CD14-positive monocyte (primary cell): ENCODE data around the gene PAPPA2. TPM values are rescaled to one million over a fixed set of nuclear protein-coding genes. Genes with fewer than 3 reads are reported as not detected.

Experiments
- DNase-seq, 3 donors: peaks; one replicate each; pipeline ENCODE4 v3.0.0-alpha.2; 2011 to 2022
- H2AFZ ChIP-seq: 2 replicates; pipeline ENCODE4 v1.6.0; 2012; ENCODE audit warnings: mild to moderate bottlenecking, low read depth, low read length, inconsistent platforms; ENCODE audit not compliant: insufficient read depth, poor library complexity, severe bottlenecking
- H3K27ac ChIP-seq, 2 donors: 1 replicate in 1 of 2; 2 replicates in 1 of 2; pipeline ENCODE4 v1.5.1; 2012 to 2013; ENCODE audit warnings: low read length in 2 of 2, control low read depth in 1 of 2, inconsistent platforms in 1 of 2, low read depth in 1 of 2, mild to moderate bottlenecking in 1 of 2
- H3K27me3 ChIP-seq, 2 donors: one replicate each; pipeline versions ENCODE4 v1.6.0 to v1.6.1; 2011 to 2013; ENCODE audit warnings: low read length in 2 of 2; ENCODE audit not compliant: control insufficient read depth in 2 of 2, insufficient read depth in 2 of 2
- H3K36me3 ChIP-seq, 2 donors: replicated peaks in 1 of 2; 1 replicate in 1 of 2; 2 replicates in 1 of 2; pipeline versions ENCODE4 v1.5.1 to v1.6.1; 2012 to 2013; ENCODE audit warnings: low read length in 2 of 2, control low read depth in 1 of 2, inconsistent platforms in 1 of 2, mild to moderate bottlenecking in 1 of 2; ENCODE audit not compliant: insufficient read depth in 2 of 2, control insufficient read depth in 1 of 2
- H3K4me1 ChIP-seq, 2 donors: 1 replicate in 1 of 2; 2 replicates in 1 of 2; pipeline versions ENCODE4 v1.5.1 to v1.6.1; 2012 to 2013; ENCODE audit warnings: low read length in 2 of 2, control low read depth in 1 of 2, inconsistent platforms in 1 of 2, mild to moderate bottlenecking in 1 of 2, moderate library complexity in 1 of 2; ENCODE audit not compliant: insufficient read depth in 2 of 2, control insufficient read depth in 1 of 2
- H3K4me2 ChIP-seq: replicated peaks from 2 replicates; pipeline ENCODE3; 2012; ENCODE audit warnings: low read length, moderate library complexity, mild to moderate bottlenecking; ENCODE audit not compliant: poor library complexity, severe bottlenecking; ENCODE audit errors: extremely low read depth
- H3K4me3 ChIP-seq, 3 experiments: fragments of 200-600 bp in 1 of 3; sonication (generic) in 1 of 3; replicated peaks in 1 of 3; 1 replicate in 2 of 3; 2 replicates in 1 of 3; pipeline ENCODE4 v1.5.1; 2011 to 2013; ENCODE audit warnings: low read length in 3 of 3, mild to moderate bottlenecking in 3 of 3, control low read depth in 2 of 3, low read depth in 2 of 3, inconsistent platforms in 1 of 3, moderate library complexity in 1 of 3
- H3K79me2 ChIP-seq: 2 replicates; pipeline ENCODE4 v1.6.0; 2012; ENCODE audit warnings: mild to moderate bottlenecking, control low read depth, inconsistent platforms, low read length, moderate library complexity; ENCODE audit not compliant: insufficient read depth
- H3K9ac ChIP-seq: 2 replicates; pipeline ENCODE4 v1.6.0; 2017; ENCODE audit warnings: low read length, mild to moderate bottlenecking; ENCODE audit not compliant: insufficient read depth, poor library complexity, severe bottlenecking
- H3K9me3 ChIP-seq, 2 donors: replicated peaks in 1 of 2; 1 replicate in 1 of 2; 2 replicates in 1 of 2; pipeline versions ENCODE4 v1.5.1 to v1.6.1; 2012 to 2013; ENCODE audit warnings: low read length in 2 of 2, control low read depth in 1 of 2; ENCODE audit not compliant: control insufficient read depth in 1 of 2, insufficient read depth in 1 of 2
- H4K20me1 ChIP-seq: 2 replicates; pipeline ENCODE4 v1.6.0; 2012; ENCODE audit warnings: mild to moderate bottlenecking, low read length, control low read depth, moderate library complexity; ENCODE audit not compliant: insufficient read depth
- H3K27ac Mint-ChIP-seq, 7 donors: one replicate each; pipeline ENCODE4 v1.8.0; 2020; ENCODE audit warnings: mild to moderate bottlenecking in 7 of 7, mixed read lengths in 7 of 7, moderate library complexity in 6 of 7, inconsistent platforms in 2 of 7
- H3K27me3 Mint-ChIP-seq, 3 donors: one replicate each; pipeline ENCODE4 v1.8.0; 2021 to 2022; ENCODE audit warnings: low read depth in 3 of 3, mild to moderate bottlenecking in 3 of 3, mixed read lengths in 3 of 3, moderate library complexity in 3 of 3, inconsistent platforms in 1 of 3
- H3K36me3 Mint-ChIP-seq, 2 donors: one replicate each; pipeline ENCODE4 v1.8.0; 2020; ENCODE audit warnings: mixed read lengths in 2 of 2, inconsistent platforms in 1 of 2, mild to moderate bottlenecking in 1 of 2
- H3K4me1 Mint-ChIP-seq: one replicate; pipeline ENCODE4 v1.8.0; 2020; ENCODE audit warnings: mild to moderate bottlenecking, mixed read lengths
- H3K4me3 Mint-ChIP-seq, 2 donors: one replicate each; pipeline ENCODE4 v1.8.0; 2020; ENCODE audit warnings: mild to moderate bottlenecking in 2 of 2, mixed read lengths in 2 of 2, moderate library complexity in 1 of 2
- H3K9me3 Mint-ChIP-seq, 7 donors: one replicate each; pipeline ENCODE4 v1.8.0; 2020 to 2022; ENCODE audit warnings: mixed read lengths in 7 of 7, mild to moderate bottlenecking in 6 of 7, moderate library complexity in 6 of 7, inconsistent platforms in 2 of 7
- CTCF ChIP-seq: fragments of 200-600 bp; IDR thresholded peaks from one replicate; pipeline ENCODE4 v1.8.0; 2022; ENCODE audit warnings: antibody characterized with exemption, mild to moderate bottlenecking
- WGBS: methylation state at CpG from one replicate; pipeline ENCODE4 v1.1.5; 2013; ENCODE audit warnings: missing lambda C conversion rate; ENCODE audit not compliant: insufficient coverage; 5-methylcytosine and 5-hydroxymethylcytosine counted together
- intact Hi-C, 2 donors: fragments of 100-400 bp; cut with micrococcal nuclease; formaldehyde crosslinking; loops; one replicate each; pipeline versions ENCODE4 v1.15.0 to v1.15.1; 2023
- polyA plus RNA-seq, 3 donors: library from polyadenylated mRNA; depleted of rRNA in 1 of 3; unstranded in 2 of 3; stranded (reverse) in 1 of 3; fragments of 300-500 nt in 2 of 3; fragments of >200 nt in 1 of 3; fragmentation: Illumina TruSeq in 2 of 3; gene quantifications; 1 replicate in 2 of 3; 2 replicates in 1 of 3; pipeline ENCODE4 v1.2.3, GENCODE V29; 2012 to 2021

PAPPA2 gene
- polyA plus RNA-seq, 3 donors: not detected

- Histone ChIP-seq H3K27ac (no peak overlapping the region), H3K9ac (no peak overlapping the region), H3K36me3 (no peaks in the 10 kb centered on the region), H3K4me3 (no peak overlapping the region), H4K20me1 (no peaks in the 10 kb centered on the region), H3K4me2 (no peak overlapping the region), H3K79me2 (no peaks in the 10 kb centered on the region), H3K9me3 (no peaks in the 10 kb centered on the region), H3K4me1 (no peaks in the 10 kb centered on the region), H2AFZ (no peak overlapping the region), H3K27me3 (no peaks in the 10 kb centered on the region)
- WGBS: no CpG with 5 or more reads among the region's 3 CpGs
- H3K4me3 Mint-ChIP-seq: no peak overlapping the region
- H3K27ac Mint-ChIP-seq: no peak overlapping the region
- no peak for TF ChIP-seq CTCF
- DNase-seq: no peak
- peaks cover 0 to 3% (median 0%) of the 10 kb centered on the region in 7 donors for H3K9me3 Mint-ChIP-seq
- H3K4me1 Mint-ChIP-seq: peaks cover 3% of the 10 kb centered on the region
- intact Hi-C loops: no loop called here
- H3K36me3 Mint-ChIP-seq: no peaks in the 10 kb centered on the region
- peaks cover 0 to 6% (median 0%) of the 10 kb centered on the region in 3 donors for H3K27me3 Mint-ChIP-seq
These were observed 220.0 kb downstream of the PAPPA2 start for GRCh38 chr1:176682830-176683535.

- no peaks in the 10 kb centered on the region for H3K27me3 ChIP-seq
- no peaks in the 10 kb centered on the region for H3K4me1 ChIP-seq
- intact Hi-C loops: no loop called here
- no peak overlapping the region for H2AFZ ChIP-seq
- Mint-ChIP-seq H3K4me3 (no peak overlapping the region), H3K27ac (peak overlapping the region in 1 of 7 donors; percentile 39), H3K4me1 (no peaks in the 10 kb centered on the region), H3K27me3 (no peaks in the 10 kb centered on the region), H3K9me3 (no peaks in the 10 kb centered on the region), H3K36me3 (no peaks in the 10 kb centered on the region)
- 0% methylated on average over 3 of the region's 8 CpGs for WGBS
- no peaks in the 10 kb centered on the region for H3K9me3 ChIP-seq
- peak; percentile 47 for TF ChIP-seq CTCF
- no peak overlapping the region for H3K4me3 ChIP-seq
- DNase-seq: no peak
- no peaks in the 10 kb centered on the region for H3K79me2 ChIP-seq
- no peaks in the 10 kb centered on the region for H3K36me3 ChIP-seq
- no peaks in the 10 kb centered on the region for H4K20me1 ChIP-seq
- no peak overlapping the region for H3K9ac ChIP-seq
- H3K4me2 ChIP-seq: no peak overlapping the region
- H3K27ac ChIP-seq: no peak overlapping the region
These were observed 228.6 kb downstream of the PAPPA2 start for GRCh38 chr1:176691251-176692228.
